HEK293 (cell line): ENCODE data around the gene DDX51.

Experiments used
- EGR2 ChIP-seq: fragments of 450-650 bp; formaldehyde crosslinking; IDR thresholded peaks from 2 replicates; pipeline ENCODE4 v1.5.1; 2016; ENCODE audit warnings: low read depth, missing biosample characterization, missing genetic modification characterization
- ZBTB8A ChIP-seq: fragments of 450-650 bp; formaldehyde crosslinking; IDR thresholded peaks from 2 replicates; pipeline ENCODE4 v1.5.1; 2016; ENCODE audit warnings: missing biosample characterization, missing genetic modification characterization
- ZEB2 ChIP-seq: fragments of 450-650 bp; formaldehyde crosslinking; IDR thresholded peaks from 2 replicates; pipeline ENCODE4 v1.5.1; 2016; ENCODE audit warnings: missing biosample characterization, missing genetic modification characterization
- ZXDB ChIP-seq: fragments of 450-650 bp; formaldehyde crosslinking; IDR thresholded peaks from 2 replicates; pipeline ENCODE4 v1.5.1; 2016; ENCODE audit warnings: missing biosample characterization, missing genetic modification characterization
- TF ChIP-seq, protein P1 (sequence below): fragments of 450-650 bp; formaldehyde crosslinking; IDR thresholded peaks from 2 replicates; pipeline ENCODE4 v1.5.1; 2016; ENCODE audit warnings: missing biosample characterization, missing genetic modification characterization
- TF ChIP-seq, protein P2 (sequence below): fragments of 450-650 bp; formaldehyde crosslinking; IDR thresholded peaks from 2 replicates; pipeline ENCODE4 v1.5.1; 2016; ENCODE audit warnings: missing biosample characterization, missing genetic modification characterization
- TF ChIP-seq, protein P3 (sequence below): fragments of 450-650 bp; formaldehyde crosslinking; IDR thresholded peaks from 2 replicates; pipeline ENCODE4 v1.5.1; 2016; ENCODE audit warnings: missing biosample characterization, missing genetic modification characterization

DNA sequence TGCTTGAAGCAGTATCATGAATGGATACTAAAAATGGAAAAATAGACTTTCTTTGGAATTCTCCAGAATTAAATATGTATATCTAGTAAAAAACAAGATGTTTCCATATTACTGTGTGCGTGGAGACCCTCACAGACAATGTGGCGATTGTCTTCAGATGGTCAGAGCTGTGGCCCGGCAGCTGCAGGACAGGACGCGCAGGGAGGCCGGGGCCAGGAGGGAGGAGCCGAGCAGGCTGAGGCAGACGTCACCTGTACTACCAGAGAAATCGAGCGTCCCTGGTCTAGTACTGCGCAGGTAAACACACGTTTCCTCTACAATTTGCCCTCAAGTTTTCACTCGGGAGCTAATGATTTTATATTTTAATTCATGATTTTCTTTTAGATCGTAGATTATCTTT, 22.8 kb downstream of the DDX51 start:
- TF ChIP-seq ZXDB (tag by site-specific recombination) (no peak), ZEB2 (tag by site-specific recombination) (no peak), ZBTB8A (tag by site-specific recombination) (no peak), EGR2 (tag by site-specific recombination) (no peak)
- TF ChIP-seq, protein P1, sequence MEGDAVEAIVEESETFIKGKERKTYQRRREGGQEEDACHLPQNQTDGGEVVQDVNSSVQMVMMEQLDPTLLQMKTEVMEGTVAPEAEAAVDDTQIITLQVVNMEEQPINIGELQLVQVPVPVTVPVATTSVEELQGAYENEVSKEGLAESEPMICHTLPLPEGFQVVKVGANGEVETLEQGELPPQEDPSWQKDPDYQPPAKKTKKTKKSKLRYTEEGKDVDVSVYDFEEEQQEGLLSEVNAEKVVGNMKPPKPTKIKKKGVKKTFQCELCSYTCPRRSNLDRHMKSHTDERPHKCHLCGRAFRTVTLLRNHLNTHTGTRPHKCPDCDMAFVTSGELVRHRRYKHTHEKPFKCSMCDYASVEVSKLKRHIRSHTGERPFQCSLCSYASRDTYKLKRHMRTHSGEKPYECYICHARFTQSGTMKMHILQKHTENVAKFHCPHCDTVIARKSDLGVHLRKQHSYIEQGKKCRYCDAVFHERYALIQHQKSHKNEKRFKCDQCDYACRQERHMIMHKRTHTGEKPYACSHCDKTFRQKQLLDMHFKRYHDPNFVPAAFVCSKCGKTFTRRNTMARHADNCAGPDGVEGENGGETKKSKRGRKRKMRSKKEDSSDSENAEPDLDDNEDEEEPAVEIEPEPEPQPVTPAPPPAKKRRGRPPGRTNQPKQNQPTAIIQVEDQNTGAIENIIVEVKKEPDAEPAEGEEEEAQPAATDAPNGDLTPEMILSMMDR (tag by site-specific recombination): no peak
- TF ChIP-seq, protein P2, sequence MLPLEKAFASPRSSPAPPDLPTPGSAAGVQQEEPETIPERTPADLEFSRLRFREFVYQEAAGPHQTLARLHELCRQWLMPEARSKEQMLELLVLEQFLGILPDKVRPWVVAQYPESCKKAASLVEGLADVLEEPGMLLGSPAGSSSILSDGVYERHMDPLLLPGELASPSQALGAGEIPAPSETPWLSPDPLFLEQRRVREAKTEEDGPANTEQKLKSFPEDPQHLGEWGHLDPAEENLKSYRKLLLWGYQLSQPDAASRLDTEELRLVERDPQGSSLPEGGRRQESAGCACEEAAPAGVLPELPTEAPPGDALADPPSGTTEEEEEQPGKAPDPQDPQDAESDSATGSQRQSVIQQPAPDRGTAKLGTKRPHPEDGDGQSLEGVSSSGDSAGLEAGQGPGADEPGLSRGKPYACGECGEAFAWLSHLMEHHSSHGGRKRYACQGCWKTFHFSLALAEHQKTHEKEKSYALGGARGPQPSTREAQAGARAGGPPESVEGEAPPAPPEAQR (tag by site-specific recombination): no peak
- TF ChIP-seq, protein P3, sequence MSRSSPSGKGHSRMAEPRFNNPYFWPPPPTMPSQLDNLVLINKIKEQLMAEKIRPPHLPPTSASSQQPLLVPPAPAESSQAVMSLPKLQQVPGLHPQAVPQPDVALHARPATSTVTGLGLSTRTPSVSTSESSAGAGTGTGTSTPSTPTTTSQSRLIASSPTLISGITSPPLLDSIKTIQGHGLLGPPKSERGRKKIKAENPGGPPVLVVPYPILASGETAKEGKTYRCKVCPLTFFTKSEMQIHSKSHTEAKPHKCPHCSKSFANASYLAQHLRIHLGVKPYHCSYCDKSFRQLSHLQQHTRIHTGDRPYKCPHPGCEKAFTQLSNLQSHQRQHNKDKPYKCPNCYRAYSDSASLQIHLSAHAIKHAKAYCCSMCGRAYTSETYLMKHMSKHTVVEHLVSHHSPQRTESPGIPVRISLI (tag by site-specific recombination): no peak
